Activated B cell treated with CpG ODN at 0.5 μM for 24 hours (primary cell): ENCODE data around the gene SPATA9. TPM values are rescaled to one million over a fixed set of nuclear protein-coding genes. Genes with fewer than 3 reads are reported as not detected.

Source experiments
- ATAC-seq: fragments of 200-7000 bp; cut with Tn5 transposase; one replicate; pipeline ENCODE4 v1.10.0; 2021; ENCODE audit warnings: low read depth, mild to moderate bottlenecking, moderate library complexity
- CTCF ChIA-PET: fragments of 350-600 bp; sonication (Branson Sonifier 250); formaldehyde crosslinking; loops from one replicate; lab custom pipeline; 2021; ENCODE audit warnings: antibody characterized with exemption; lab: Charles Lee
- POLR2A ChIA-PET: fragments of 350-600 bp; sonication (Branson Sonifier 250); formaldehyde crosslinking; loops from one replicate; lab custom pipeline; 2021; ENCODE audit warnings: antibody characterized with exemption; lab: Charles Lee
- DNase-seq: peaks from one replicate; pipeline ENCODE4 v3.0.0; 2022
- H3K27ac Mint-ChIP-seq: one replicate; pipeline ENCODE4 v1.8.0; 2020; ENCODE audit warnings: mixed read lengths
- H3K27me3 Mint-ChIP-seq: one replicate; pipeline ENCODE4 v1.8.0; 2021; ENCODE audit warnings: mixed read lengths
- H3K36me3 Mint-ChIP-seq: one replicate; pipeline ENCODE4 v1.8.0; 2021; ENCODE audit warnings: low read depth, mixed read lengths
- H3K4me1 Mint-ChIP-seq: one replicate; pipeline ENCODE4 v1.8.0; 2021; ENCODE audit warnings: mixed read lengths
- H3K4me3 Mint-ChIP-seq: one replicate; pipeline ENCODE4 v1.8.0; 2020; ENCODE audit warnings: mild to moderate bottlenecking, mixed read lengths
- H3K9me3 Mint-ChIP-seq: one replicate; pipeline ENCODE4 v1.8.0; 2020; ENCODE audit warnings: mixed read lengths
- CTCF ChIP-seq: fragments of 200-600 bp; IDR thresholded peaks from one replicate; pipeline ENCODE4 v1.8.0; 2022; ENCODE audit warnings: antibody characterized with exemption, mild to moderate bottlenecking
- intact Hi-C: fragments of 100-400 bp; cut with micrococcal nuclease; formaldehyde crosslinking; loops from one replicate; pipeline ENCODE4 v1.15.1; 2024
- total RNA-seq: library from RNA; stranded (reverse); gene quantifications from 2 replicates; pipeline ENCODE4 v1.2.3, GENCODE V29; 2022

Gene SPATA9
- total RNA-seq, 1 donor from 2014 or later: not detected

GRCh38 chr5:95720094-95720786 is 37.4 kb upstream of the SPATA9 start:
- H3K27ac Mint-ChIP-seq: no peak overlapping the region
- POLR2A ChIA-PET: no interaction called here
- H3K27me3 Mint-ChIP-seq: no peaks in the 10 kb centered on the region
- no peak for DNase-seq
- no peak overlapping the region for H3K4me3 Mint-ChIP-seq
- H3K36me3 Mint-ChIP-seq: no peaks in the 10 kb centered on the region
- no peaks in the 10 kb centered on the region for H3K4me1 Mint-ChIP-seq
- H3K9me3 Mint-ChIP-seq: no peaks in the 10 kb centered on the region
- no peak for ATAC-seq
- CTCF ChIA-PET: no interaction called here
- no peak for TF ChIP-seq CTCF
- intact Hi-C loops: no loop called here

GRCh38 chr5:95718738-95719137 is 35.9 kb upstream of the SPATA9 start:
- DNase-seq (no peak), ATAC-seq (no peak)
- no peaks in the 10 kb centered on the region for H3K9me3 Mint-ChIP-seq
- ChIA-PET CTCF (no interaction called here), POLR2A (interaction anchor here (1.2 kb wide), 1 partner anchor 9 kb away, joined by 3 read pairs; no protein-coding TSS in a partner anchor)
- no peaks in the 10 kb centered on the region for H3K4me1 Mint-ChIP-seq
- no peak for TF ChIP-seq CTCF
- H3K36me3 Mint-ChIP-seq: no peaks in the 10 kb centered on the region
- intact Hi-C loops: loop anchor here (1.0 kb wide), 1 partner anchor 9 kb away; no protein-coding TSS in a partner anchor
- H3K27ac Mint-ChIP-seq: no peak overlapping the region
- H3K27me3 Mint-ChIP-seq: no peaks in the 10 kb centered on the region
- H3K4me3 Mint-ChIP-seq: no peak overlapping the region

GRCh38 chr5:95718203-95718602 is 35.4 kb upstream of the SPATA9 start:
- peak; percentile 86 for ATAC-seq
- Mint-ChIP-seq H3K27me3 (no peaks in the 10 kb centered on the region), H3K36me3 (no peaks in the 10 kb centered on the region), H3K27ac (no peak overlapping the region), H3K4me3 (no peak overlapping the region), H3K4me1 (no peaks in the 10 kb centered on the region), H3K9me3 (no peaks in the 10 kb centered on the region)
- intact Hi-C loops: loop anchor here (1.0 kb wide), 1 partner anchor 9 kb away; no protein-coding TSS in a partner anchor
- DNase-seq: no peak
- TF ChIP-seq CTCF: no peak
- ChIA-PET POLR2A (no interaction called here), CTCF (interaction anchor here (1.2 kb wide), 1 partner anchor 63 kb away, joined by 4 read pairs; no protein-coding TSS in a partner anchor)

- no peaks in the 10 kb centered on the region for H3K27me3 Mint-ChIP-seq
- no peak for TF ChIP-seq CTCF
These were observed 34.6 kb upstream of the SPATA9 start for GRCh38 chr5:95717439-95717838.

DNA sequence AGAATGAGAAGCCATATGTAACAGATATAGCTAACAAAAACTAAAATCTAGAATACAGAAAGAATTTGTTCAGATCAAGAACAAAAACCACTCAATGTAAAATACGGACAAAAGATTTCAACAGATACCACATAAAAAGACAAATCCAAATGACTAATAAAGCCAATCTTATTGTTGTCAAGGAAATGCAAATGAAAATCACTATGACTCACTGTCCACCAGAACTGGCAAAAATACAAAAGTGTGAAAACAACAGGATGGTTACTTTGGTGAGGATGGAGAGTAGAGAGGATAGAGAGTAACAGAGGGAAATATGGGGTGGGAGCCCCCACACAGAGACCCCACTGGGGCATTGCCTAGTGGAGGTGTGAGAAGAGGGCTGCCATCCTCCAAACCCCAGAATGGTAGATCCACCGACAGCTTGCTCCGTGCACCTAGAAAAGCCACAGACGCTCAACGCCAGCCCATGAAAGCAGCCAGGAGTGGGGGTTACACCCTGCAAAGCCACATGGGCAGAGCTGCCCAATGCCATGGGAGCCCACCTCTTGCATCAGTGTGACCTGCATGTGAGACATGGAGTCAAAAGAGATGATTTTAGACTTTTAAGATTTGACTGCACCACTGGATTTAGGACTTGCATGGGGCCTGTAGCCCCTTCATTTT is 33.1 kb upstream of the SPATA9 start:
- ATAC-seq (no peak), DNase-seq (no peak)
- Mint-ChIP-seq H3K4me3 (no peak overlapping the region), H3K9me3 (no peaks in the 10 kb centered on the region), H3K27me3 (no peaks in the 10 kb centered on the region), H3K4me1 (no peaks in the 10 kb centered on the region), H3K36me3 (no peaks in the 10 kb centered on the region), H3K27ac (no peak overlapping the region)
- intact Hi-C loops: no loop called here
- POLR2A ChIA-PET: no interaction called here
- no peak for TF ChIP-seq CTCF
- CTCF ChIA-PET: no interaction called here

More at GRCh38 chr5:95717439-95717838, 34.6 kb upstream of the SPATA9 start:
- POLR2A ChIA-PET: interaction anchor here (0.6 kb wide), 1 partner anchor 56 kb away, joined by 3 read pairs; no protein-coding TSS in a partner anchor
- Mint-ChIP-seq H3K27ac (no peak overlapping the region), H3K4me1 (no peaks in the 10 kb centered on the region), H3K36me3 (no peaks in the 10 kb centered on the region), H3K9me3 (no peaks in the 10 kb centered on the region), H3K4me3 (no peak overlapping the region)
- intact Hi-C loops: no loop called here
- DNase-seq (no peak), ATAC-seq (no peak)
- CTCF ChIA-PET: interaction anchor here (1.2 kb wide), 1 partner anchor 64 kb away, joined by 4 read pairs; no protein-coding TSS in a partner anchor
